Measurements from ENCODE around the gene TSPAN4. TPM values are rescaled to one million over a fixed set of nuclear protein-coding genes. Genes with fewer than 3 reads are reported as not detected.

The TSPAN4 gene
- total RNA-seq, 6 experiments from 2014 or later, result 193 to 267 (median 212) TPM

GRCh38 chr11:876545-876944, 33.9 kb downstream of the TSPAN4 start:
- no peak for DNase-seq
- H3K4me1 Mint-ChIP-seq (ENCODE audit: low read depth), result peaks cover 10% of the 10 kb centered on the region
- no peaks in the 10 kb centered on the region for H3K9me3 Mint-ChIP-seq
- peaks cover 13% of the 10 kb centered on the region; the same call in 1 of the 2 replicates for H3K36me3 Mint-ChIP-seq (ENCODE audit: low read depth)
- peaks cover 6% of the 10 kb centered on the region for H3K27me3 Mint-ChIP-seq (ENCODE audit: insufficient read depth)
- H3K27ac Mint-ChIP-seq, result no peak overlapping the region
- no peak overlapping the region for H3K4me3 Mint-ChIP-seq
- TF ChIP-seq CTCF (IDR thresholded peaks at IDR 0.05), result no peak

- Mint-ChIP-seq H3K36me3 (ENCODE audit: low read depth) (peaks cover 19% of the 10 kb centered on the region), H3K27ac (no peak overlapping the region), H3K9me3 (no peaks in the 10 kb centered on the region), H3K4me3 (no peak overlapping the region), H3K27me3 (ENCODE audit: insufficient read depth) (peaks cover 2% of the 10 kb centered on the region), H3K4me1 (ENCODE audit: low read depth) (peaks cover under 1% of the 10 kb centered on the region; the same call in 1 of the 2 replicates)
- no peak for DNase-seq
- TF ChIP-seq CTCF (IDR thresholded peaks at IDR 0.05), result no peak
These were observed 34.9 kb downstream of the TSPAN4 start for GRCh38 chr11:877565-877964.

GRCh38 chr11:880447-880846, 37.8 kb downstream of the TSPAN4 start:
- TF ChIP-seq CTCF (IDR thresholded peaks at IDR 0.05), result peak; percentile 31
- no peaks in the 10 kb centered on the region for H3K4me1 Mint-ChIP-seq (ENCODE audit: low read depth)
- no peak for DNase-seq
- H3K4me3 Mint-ChIP-seq, result no peak overlapping the region
- no peak overlapping the region for H3K27ac Mint-ChIP-seq
- H3K9me3 Mint-ChIP-seq, result no peaks in the 10 kb centered on the region
- no peaks in the 10 kb centered on the region; the same call in 1 of the 2 replicates for H3K27me3 Mint-ChIP-seq (ENCODE audit: insufficient read depth)
- peaks cover 20% of the 10 kb centered on the region for H3K36me3 Mint-ChIP-seq (ENCODE audit: low read depth)

GRCh38 chr11:882596-882995, 39.9 kb downstream of the TSPAN4 start:
- TF ChIP-seq CTCF (IDR thresholded peaks at IDR 0.05), result no peak
- H3K36me3 Mint-ChIP-seq (ENCODE audit: low read depth), result peaks cover 31% of the 10 kb centered on the region
- H3K9me3 Mint-ChIP-seq, result no peaks in the 10 kb centered on the region
- no peaks in the 10 kb centered on the region; the same call in 1 of the 2 replicates for H3K27me3 Mint-ChIP-seq (ENCODE audit: insufficient read depth)
- no peak overlapping the region for H3K4me3 Mint-ChIP-seq
- no peak overlapping the region for H3K27ac Mint-ChIP-seq
- no peaks in the 10 kb centered on the region for H3K4me1 Mint-ChIP-seq (ENCODE audit: low read depth)
- DNase-seq, result no peak

GRCh38 chr11:883527-883926, 40.9 kb downstream of the TSPAN4 start:
- Mint-ChIP-seq H3K36me3 (ENCODE audit: low read depth) (peaks cover 27% of the 10 kb centered on the region), H3K4me3 (no peak overlapping the region), H3K4me1 (ENCODE audit: low read depth) (no peaks in the 10 kb centered on the region), H3K27ac (no peak overlapping the region), H3K27me3 (ENCODE audit: insufficient read depth) (no peaks in the 10 kb centered on the region; the same call in 1 of the 2 replicates), H3K9me3 (no peaks in the 10 kb centered on the region)
- TF ChIP-seq CTCF (IDR thresholded peaks at IDR 0.05), result no peak
- no peak for DNase-seq
